ENCODE measurements around the gene COL4A2.

DNA sequence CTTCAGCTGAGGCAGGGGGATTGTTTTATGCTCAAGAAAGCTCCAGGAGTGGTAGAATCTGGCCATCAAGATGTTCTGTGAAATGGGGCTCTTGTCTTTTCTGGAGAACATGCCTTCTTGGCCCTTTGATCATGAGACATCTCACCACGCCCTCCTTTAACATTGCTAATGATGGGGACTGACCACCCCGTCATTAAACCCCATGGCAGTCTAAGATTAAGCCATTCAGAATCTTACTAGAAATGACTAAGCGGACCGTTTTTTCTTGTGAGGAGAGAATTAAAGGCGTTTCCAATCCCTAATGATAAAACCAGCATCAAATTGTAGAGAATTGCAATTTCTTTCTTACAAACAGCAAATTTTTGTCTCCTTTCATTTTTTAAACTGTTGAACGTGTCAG, 89.4 kb downstream of the COL4A2 start:
- TF ChIP-seq POLR2A (IDR thresholded peaks at IDR 0.05; ENCODE audit: low read depth, low read length) (no peak), POLR2AphosphoS5 (IDR thresholded peaks at IDR 0.05; ENCODE audit: low read depth, low read length) (no peak), TAF1 (IDR thresholded peaks at IDR 0.05; ENCODE audit: borderline replicate concordance, low read depth, low read length) (no peak)
